NCI-H2029 (cell line): Measurements from ENCODE around the gene RGS3.
"Not testable (repeated sequence)": the region's sequence is repeated elsewhere in the genome, so short reads cannot be mapped to it uniquely, and the experiment has no call there.

Experiments used
- DNase-seq: peaks from one replicate; lab custom pipeline; 2025; lab: John Stamatoyannopoulos, UW

RGS3 gene

GRCh38 chr9:113636693-113637092 lies 173.2 kb downstream of the RGS3 start:
- no peak for DNase-seq

- DNase-seq: no peak
These were observed 175.0 kb downstream of the RGS3 start for GRCh38 chr9:113638490-113638889.

GRCh38 chr9:113638897-113639296 lies 175.4 kb downstream of the RGS3 start:
- DNase-seq: no peak

GRCh38 chr9:113639411-113639970 lies 176.0 kb downstream of the RGS3 start:
- not testable (repeated sequence) for DNase-seq

- no peak for DNase-seq
These were observed 176.9 kb downstream of the RGS3 start for GRCh38 chr9:113640418-113640817.

- DNase-seq: peak; percentile 43
These were observed 177.8 kb downstream of the RGS3 start for GRCh38 chr9:113641100-113641885.

GRCh38 chr9:113644321-113644720 lies 180.8 kb downstream of the RGS3 start:
- DNase-seq: no peak

- no peak for DNase-seq
These were observed 181.9 kb downstream of the RGS3 start for GRCh38 chr9:113645227-113645977.

- no peak for DNase-seq
These were observed 182.4 kb downstream of the RGS3 start for GRCh38 chr9:113645978-113646253.

GRCh38 chr9:113646491-113646890 lies 183.0 kb downstream of the RGS3 start:
- no peak for DNase-seq
